ENCODE data around the gene KCNJ6. TPM values are rescaled to one million over a fixed set of nuclear protein-coding genes. Genes with fewer than 3 reads are reported as not detected.

The KCNJ6 gene
- total and polyA plus RNA-seq, 7 experiments from 2014 or later = 0.01 TPM; not detected in 6

GRCh38 chr21:37828991-37829390 lies 87.3 kb downstream of the KCNJ6 start:
- Mint-ChIP-seq H3K9me3 (peaks cover 0 to 1% (median 0%) of the 10 kb centered on the region in 11 donors), H3K27ac (no peak overlapping the region), H3K4me1 (no peaks in the 10 kb centered on the region), H3K4me3 (no peak overlapping the region), H3K27me3 (peaks cover 0 to 23% (median 22%) of the 10 kb centered on the region in 5 donors), H3K36me3 (no peaks in the 10 kb centered on the region)
- no peak for ATAC-seq
- no peak for DNase-seq
- Histone ChIP-seq H3K36me3 (ENCODE audit: control insufficient read depth in 2 of 3, insufficient read depth in 3 of 3, low read length in 3 of 3) (no peaks in the 10 kb centered on the region), H3K27ac (ENCODE audit: low read depth, low read length) (no peak overlapping the region), H3K9me3 (ENCODE audit: control insufficient read depth in 2 of 3, low read length in 3 of 3) (no peaks in the 10 kb centered on the region), H3K27me3 (ENCODE audit: control insufficient read depth in 2 of 2, insufficient read depth in 2 of 2, low read length in 2 of 2) (no peaks in the 10 kb centered on the region), H3K4me3 (ENCODE audit: low read length) (no peak overlapping the region), H3K4me1 (ENCODE audit: control insufficient read depth in 2 of 2, insufficient read depth in 2 of 2, low read length in 2 of 2) (no peaks in the 10 kb centered on the region)
- intact Hi-C loops (cut with micrococcal nuclease) = no loop called here
- ChIA-PET CTCF (no interaction called here), POLR2A (no interaction called here)

- Mint-ChIP-seq H3K9me3 (peaks cover 0 to 1% (median 0%) of the 10 kb centered on the region in 11 donors), H3K4me3 (no peak overlapping the region), H3K27ac (no peak overlapping the region), H3K36me3 (no peaks in the 10 kb centered on the region), H3K4me1 (no peaks in the 10 kb centered on the region), H3K27me3 (peaks cover 0 to 25% (median 20%) of the 10 kb centered on the region in 5 donors)
- no peak overlapping the region for H3K27ac ChIP-seq (ENCODE audit: low read depth, low read length)
- H3K36me3 ChIP-seq (ENCODE audit: control insufficient read depth in 2 of 3, insufficient read depth in 3 of 3, low read length in 3 of 3) = no peaks in the 10 kb centered on the region
- no peak for ATAC-seq
- intact Hi-C loops (cut with micrococcal nuclease) = no loop called here
- no peaks in the 10 kb centered on the region for H3K9me3 ChIP-seq (ENCODE audit: control insufficient read depth in 2 of 3, low read length in 3 of 3)
- H3K27me3 ChIP-seq (ENCODE audit: control insufficient read depth in 2 of 2, insufficient read depth in 2 of 2, low read length in 2 of 2) = no peaks in the 10 kb centered on the region
- H3K4me1 ChIP-seq (ENCODE audit: control insufficient read depth in 2 of 2, insufficient read depth in 2 of 2, low read length in 2 of 2) = no peaks in the 10 kb centered on the region
- no peak for DNase-seq
- H3K4me3 ChIP-seq (ENCODE audit: low read length) = no peak overlapping the region
- CTCF ChIA-PET = no interaction called here
- POLR2A ChIA-PET = no interaction called here
These were observed 87.7 kb downstream of the KCNJ6 start for GRCh38 chr21:37828556-37828955.

DNA sequence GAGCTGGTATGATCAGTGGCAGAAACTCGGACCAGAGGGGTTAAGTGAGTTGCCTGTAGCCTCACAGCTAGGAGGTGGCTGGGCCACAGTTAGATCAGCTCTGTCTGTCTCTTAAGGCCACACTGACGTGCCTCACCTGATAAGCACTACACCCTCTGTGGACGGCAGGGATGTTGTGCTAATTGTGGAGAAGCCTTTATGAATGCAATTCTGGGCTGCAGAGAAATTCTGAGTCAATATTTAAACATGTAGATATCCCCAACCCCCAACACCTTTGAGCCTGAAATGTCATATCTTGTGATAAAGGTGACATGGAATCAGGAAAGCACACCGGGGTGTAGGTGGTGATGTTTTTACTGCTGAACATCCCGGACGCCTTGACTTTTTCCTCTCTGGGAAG lies 88.3 kb downstream of the KCNJ6 start:
- Mint-ChIP-seq H3K4me1 (no peaks in the 10 kb centered on the region), H3K9me3 (peaks cover 0 to 1% (median 0%) of the 10 kb centered on the region in 11 donors), H3K36me3 (no peaks in the 10 kb centered on the region), H3K27ac (no peak overlapping the region), H3K27me3 (peaks cover 0 to 29% (median 24%) of the 10 kb centered on the region in 5 donors), H3K4me3 (no peak overlapping the region)
- DNase-seq (no peak), ATAC-seq (no peak)
- Histone ChIP-seq H3K9me3 (ENCODE audit: control insufficient read depth in 2 of 3, low read length in 3 of 3) (no peaks in the 10 kb centered on the region), H3K4me3 (ENCODE audit: low read length) (no peak overlapping the region), H3K27me3 (ENCODE audit: control insufficient read depth in 2 of 2, insufficient read depth in 2 of 2, low read length in 2 of 2) (no peaks in the 10 kb centered on the region), H3K36me3 (ENCODE audit: control insufficient read depth in 2 of 3, insufficient read depth in 3 of 3, low read length in 3 of 3) (no peaks in the 10 kb centered on the region), H3K27ac (ENCODE audit: low read depth, low read length) (no peak overlapping the region), H3K4me1 (ENCODE audit: control insufficient read depth in 2 of 2, insufficient read depth in 2 of 2, low read length in 2 of 2) (no peaks in the 10 kb centered on the region)
- ChIA-PET CTCF (no interaction called here), POLR2A (no interaction called here)
- intact Hi-C loops (cut with micrococcal nuclease) = no loop called here

- no peaks in the 10 kb centered on the region for H3K27me3 ChIP-seq (ENCODE audit: control insufficient read depth in 2 of 2, insufficient read depth in 2 of 2, low read length in 2 of 2)
- ATAC-seq (no peak), DNase-seq (no peak)
- H3K36me3 Mint-ChIP-seq = no peaks in the 10 kb centered on the region
- H3K27me3 Mint-ChIP-seq = peaks cover 4 to 23% (median 19%) of the 10 kb centered on the region in 5 donors
- no peaks in the 10 kb centered on the region for H3K4me1 Mint-ChIP-seq
- ChIA-PET CTCF (no interaction called here), POLR2A (no interaction called here)
- no peak overlapping the region for H3K4me3 Mint-ChIP-seq
- no peaks in the 10 kb centered on the region for H3K36me3 ChIP-seq (ENCODE audit: control insufficient read depth in 2 of 3, insufficient read depth in 3 of 3, low read length in 3 of 3)
- no peaks in the 10 kb centered on the region for H3K4me1 ChIP-seq (ENCODE audit: control insufficient read depth in 2 of 2, insufficient read depth in 2 of 2, low read length in 2 of 2)
- H3K27ac Mint-ChIP-seq = no peak overlapping the region
- H3K9me3 ChIP-seq (ENCODE audit: control insufficient read depth in 2 of 3, low read length in 3 of 3) = no peaks in the 10 kb centered on the region
- no peak overlapping the region for H3K4me3 ChIP-seq (ENCODE audit: low read length)
- H3K9me3 Mint-ChIP-seq = peaks cover 0 to 1% (median 0%) of the 10 kb centered on the region in 11 donors
- intact Hi-C loops (cut with micrococcal nuclease) = no loop called here
- H3K27ac ChIP-seq (ENCODE audit: low read depth, low read length) = no peak overlapping the region
These were observed 94.3 kb downstream of the KCNJ6 start for GRCh38 chr21:37821786-37822450.

DNA sequence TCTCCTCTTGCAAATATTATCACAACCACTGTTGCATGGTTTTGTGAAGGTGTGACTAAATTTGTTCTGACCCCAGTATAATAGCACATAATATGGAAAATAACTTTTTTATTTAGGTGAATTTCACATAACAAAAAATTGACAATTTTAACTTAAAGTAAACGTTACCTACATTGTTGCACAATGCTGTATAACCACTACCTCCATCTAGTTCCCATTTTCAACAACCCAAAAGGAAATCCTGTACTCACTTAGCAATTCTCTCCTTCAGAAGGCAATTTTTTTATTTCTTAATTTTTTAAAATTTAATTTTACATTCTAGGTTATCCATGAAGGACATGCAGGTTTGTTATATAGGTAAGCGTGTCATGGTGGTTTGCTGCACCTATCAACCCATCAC lies 95.2 kb downstream of the KCNJ6 start:
- ATAC-seq (no peak), DNase-seq (no peak)
- H3K27me3 ChIP-seq (ENCODE audit: control insufficient read depth in 2 of 2, insufficient read depth in 2 of 2, low read length in 2 of 2) = no peaks in the 10 kb centered on the region
- no peak overlapping the region for H3K27ac ChIP-seq (ENCODE audit: low read depth, low read length)
- H3K9me3 Mint-ChIP-seq = peaks cover 0 to 1% (median 0%) of the 10 kb centered on the region in 11 donors
- no peak overlapping the region for H3K27ac Mint-ChIP-seq
- H3K4me1 ChIP-seq (ENCODE audit: control insufficient read depth in 2 of 2, insufficient read depth in 2 of 2, low read length in 2 of 2) = no peaks in the 10 kb centered on the region
- peaks cover 4 to 23% (median 19%) of the 10 kb centered on the region in 5 donors for H3K27me3 Mint-ChIP-seq
- POLR2A ChIA-PET = no interaction called here
- CTCF ChIA-PET = no interaction called here
- no peak overlapping the region for H3K4me3 Mint-ChIP-seq
- intact Hi-C loops (cut with micrococcal nuclease) = no loop called here
- no peaks in the 10 kb centered on the region for H3K36me3 ChIP-seq (ENCODE audit: control insufficient read depth in 2 of 3, insufficient read depth in 3 of 3, low read length in 3 of 3)
- no peak overlapping the region for H3K4me3 ChIP-seq (ENCODE audit: low read length)
- no peaks in the 10 kb centered on the region for H3K4me1 Mint-ChIP-seq
- H3K9me3 ChIP-seq (ENCODE audit: control insufficient read depth in 2 of 3, low read length in 3 of 3) = no peaks in the 10 kb centered on the region
- H3K36me3 Mint-ChIP-seq = no peaks in the 10 kb centered on the region

GRCh38 chr21:37819372-37819771 lies 96.9 kb downstream of the KCNJ6 start:
- H3K36me3 Mint-ChIP-seq = no peaks in the 10 kb centered on the region
- ChIA-PET POLR2A (no interaction called here), CTCF (no interaction called here)
- no peaks in the 10 kb centered on the region for H3K4me1 ChIP-seq (ENCODE audit: control insufficient read depth in 2 of 2, insufficient read depth in 2 of 2, low read length in 2 of 2)
- ATAC-seq (no peak), DNase-seq (no peak)
- H3K36me3 ChIP-seq (ENCODE audit: control insufficient read depth in 2 of 3, insufficient read depth in 3 of 3, low read length in 3 of 3) = no peaks in the 10 kb centered on the region
- H3K4me3 ChIP-seq (ENCODE audit: low read length) = no peak overlapping the region
- H3K9me3 Mint-ChIP-seq = no peaks in the 10 kb centered on the region
- H3K27me3 Mint-ChIP-seq = peaks cover 4 to 17% (median 15%) of the 10 kb centered on the region in 5 donors
- no peaks in the 10 kb centered on the region for H3K9me3 ChIP-seq (ENCODE audit: control insufficient read depth in 2 of 3, low read length in 3 of 3)
- intact Hi-C loops (cut with micrococcal nuclease) = no loop called here
- no peak overlapping the region for H3K4me3 Mint-ChIP-seq
- H3K27ac ChIP-seq (ENCODE audit: low read depth, low read length) = no peak overlapping the region
- no peaks in the 10 kb centered on the region for H3K4me1 Mint-ChIP-seq
- H3K27me3 ChIP-seq (ENCODE audit: control insufficient read depth in 2 of 2, insufficient read depth in 2 of 2, low read length in 2 of 2) = no peaks in the 10 kb centered on the region
- H3K27ac Mint-ChIP-seq = no peak overlapping the region

- H3K27me3 ChIP-seq (ENCODE audit: control insufficient read depth in 2 of 2, insufficient read depth in 2 of 2, low read length in 2 of 2) = no peaks in the 10 kb centered on the region
- no peak overlapping the region for H3K4me3 ChIP-seq (ENCODE audit: low read length)
- Mint-ChIP-seq H3K9me3 (peaks cover 0 to 11% (median 2%) of the 10 kb centered on the region in 11 donors), H3K27ac (no peak overlapping the region), H3K4me1 (no peaks in the 10 kb centered on the region), H3K4me3 (no peak overlapping the region), H3K27me3 (peaks cover 4 to 18% (median 8%) of the 10 kb centered on the region in 5 donors), H3K36me3 (no peaks in the 10 kb centered on the region)
- no peaks in the 10 kb centered on the region for H3K36me3 ChIP-seq (ENCODE audit: control insufficient read depth in 2 of 3, insufficient read depth in 3 of 3, low read length in 3 of 3)
- CTCF ChIA-PET = no interaction called here
- H3K27ac ChIP-seq (ENCODE audit: low read depth, low read length) = no peak overlapping the region
- H3K4me1 ChIP-seq (ENCODE audit: control insufficient read depth in 2 of 2, insufficient read depth in 2 of 2, low read length in 2 of 2) = no peaks in the 10 kb centered on the region
- POLR2A ChIA-PET = no interaction called here
- intact Hi-C loops (cut with micrococcal nuclease) = no loop called here
- ATAC-seq = no peak
- no peaks in the 10 kb centered on the region for H3K9me3 ChIP-seq (ENCODE audit: control insufficient read depth in 2 of 3, low read length in 3 of 3)
- DNase-seq = no peak
These were observed 99.0 kb downstream of the KCNJ6 start for GRCh38 chr21:37817242-37817641.
